A549 (cell line): ENCODE results near the gene DPYD.

Experiments used
- BHLHE40 ChIP-seq: IDR thresholded peaks from 2 replicates; pipeline ENCODE4 v1.6.1; 2012; ENCODE audit warnings: low read depth, low read length, inconsistent platforms
- HDAC2 ChIP-seq: fragments of 200-600 bp; sonication (generic); IDR thresholded peaks from 2 replicates; pipeline ENCODE4 v1.6.1; 2016
- JUN ChIP-seq, 2 experiments: fragments of >200 bp; sonication (Bioruptor Twin); formaldehyde crosslinking; IDR thresholded peaks; 2 replicates in 1 of 2; 3 replicates in 1 of 2; pipeline ENCODE4 v1.6.1; 2016 to 2017
- KDM5A ChIP-seq: fragments of 200-600 bp; sonication (generic); IDR thresholded peaks from 2 replicates; pipeline ENCODE4 v1.6.1; 2016; ENCODE audit warnings: antibody characterized with exemption, mild to moderate bottlenecking
- PHF8 ChIP-seq: fragments of 200-600 bp; sonication (generic); IDR thresholded peaks from 2 replicates; pipeline ENCODE4 v1.6.1; 2016; ENCODE audit warnings: low read depth, mild to moderate bottlenecking, antibody characterized with exemption, moderate library complexity, borderline replicate concordance
- POLR2A ChIP-seq: IDR thresholded peaks from 2 replicates; pipeline ENCODE4 v1.6.1; 2012; ENCODE audit warnings: mild to moderate bottlenecking, low read length
- RFX5 ChIP-seq: fragments of 450-650 bp; IDR thresholded peaks from 2 replicates; pipeline ENCODE4 v1.7.1; 2014; ENCODE audit warnings: antibody characterized with exemption, mild to moderate bottlenecking, moderate library complexity
- TP53 ChIP-seq: fragments of 250-450 bp; sonication (Bioruptor Pico); IDR thresholded peaks from 2 replicates; pipeline ENCODE4 v1.5.0; 2021; ENCODE audit warnings: mild to moderate bottlenecking, moderate library complexity
- TF ChIP-seq, protein P1 (sequence below): fragments of >200 bp; sonication (Bioruptor Twin); formaldehyde crosslinking; IDR thresholded peaks from 3 replicates; pipeline ENCODE4 v1.5.1; 2016
- TF ChIP-seq, protein P2 (sequence below): IDR thresholded peaks from 2 replicates; pipeline ENCODE4 v1.6.1; 2012
- TF ChIP-seq, protein P3 (sequence below): IDR thresholded peaks from 2 replicates; pipeline ENCODE4 v1.6.1; 2012; ENCODE audit warnings: low read depth, borderline replicate concordance

DNA sequence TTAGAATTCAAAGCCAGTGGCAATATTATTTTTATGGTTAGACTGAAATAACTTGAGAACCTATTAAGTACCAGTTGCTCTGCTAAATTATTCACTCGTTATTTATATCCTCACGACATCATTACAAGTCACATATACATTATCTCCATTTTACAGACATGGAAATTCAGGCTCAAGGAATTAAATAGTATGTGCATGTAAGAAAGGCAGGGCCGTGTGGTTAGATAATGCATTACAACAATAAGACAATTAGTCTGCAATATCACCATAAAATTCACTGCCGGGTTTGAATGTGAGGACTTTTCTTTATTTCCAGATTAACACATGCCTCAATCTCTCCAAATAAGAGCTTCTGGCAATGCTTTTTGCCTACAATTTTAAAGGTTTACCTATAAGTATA is 675.8 kb downstream of the DPYD start:
- TF ChIP-seq, protein P1, sequence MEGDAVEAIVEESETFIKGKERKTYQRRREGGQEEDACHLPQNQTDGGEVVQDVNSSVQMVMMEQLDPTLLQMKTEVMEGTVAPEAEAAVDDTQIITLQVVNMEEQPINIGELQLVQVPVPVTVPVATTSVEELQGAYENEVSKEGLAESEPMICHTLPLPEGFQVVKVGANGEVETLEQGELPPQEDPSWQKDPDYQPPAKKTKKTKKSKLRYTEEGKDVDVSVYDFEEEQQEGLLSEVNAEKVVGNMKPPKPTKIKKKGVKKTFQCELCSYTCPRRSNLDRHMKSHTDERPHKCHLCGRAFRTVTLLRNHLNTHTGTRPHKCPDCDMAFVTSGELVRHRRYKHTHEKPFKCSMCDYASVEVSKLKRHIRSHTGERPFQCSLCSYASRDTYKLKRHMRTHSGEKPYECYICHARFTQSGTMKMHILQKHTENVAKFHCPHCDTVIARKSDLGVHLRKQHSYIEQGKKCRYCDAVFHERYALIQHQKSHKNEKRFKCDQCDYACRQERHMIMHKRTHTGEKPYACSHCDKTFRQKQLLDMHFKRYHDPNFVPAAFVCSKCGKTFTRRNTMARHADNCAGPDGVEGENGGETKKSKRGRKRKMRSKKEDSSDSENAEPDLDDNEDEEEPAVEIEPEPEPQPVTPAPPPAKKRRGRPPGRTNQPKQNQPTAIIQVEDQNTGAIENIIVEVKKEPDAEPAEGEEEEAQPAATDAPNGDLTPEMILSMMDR = no peak
- TF ChIP-seq POLR2A = no peak
- TF ChIP-seq, protein P2, sequence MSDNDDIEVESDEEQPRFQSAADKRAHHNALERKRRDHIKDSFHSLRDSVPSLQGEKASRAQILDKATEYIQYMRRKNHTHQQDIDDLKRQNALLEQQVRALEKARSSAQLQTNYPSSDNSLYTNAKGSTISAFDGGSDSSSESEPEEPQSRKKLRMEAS = no peak
- no peak for TF ChIP-seq KDM5A
- no peak for TF ChIP-seq BHLHE40
- no peak for TF ChIP-seq RFX5
- no peak for TF ChIP-seq JUN (IDR thresholded peaks at IDR 0.05)
- TF ChIP-seq, protein P3, sequence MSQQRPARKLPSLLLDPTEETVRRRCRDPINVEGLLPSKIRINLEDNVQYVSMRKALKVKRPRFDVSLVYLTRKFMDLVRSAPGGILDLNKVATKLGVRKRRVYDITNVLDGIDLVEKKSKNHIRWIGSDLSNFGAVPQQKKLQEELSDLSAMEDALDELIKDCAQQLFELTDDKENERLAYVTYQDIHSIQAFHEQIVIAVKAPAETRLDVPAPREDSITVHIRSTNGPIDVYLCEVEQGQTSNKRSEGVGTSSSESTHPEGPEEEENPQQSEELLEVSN = no peak
- no peak for TF ChIP-seq TP53
- no peak for TF ChIP-seq PHF8
- TF ChIP-seq HDAC2 = no peak
